ENCODE data around the gene GATAD2A. TPM values are rescaled to one million over a fixed set of nuclear protein-coding genes. Genes with fewer than 3 reads are reported as not detected.
A peak's percentile ranks its signal among the peaks of the same experiment; 100 is the strongest.

The GATAD2A gene
- total RNA-seq, 4 donors from 2014 or later = 67.8 to 99.9 (median 79.8) TPM

- no peaks in the 10 kb centered on the region for H3K9me3 ChIP-seq
- no peak for DNase-seq
- H3K36me3 ChIP-seq = no peaks in the 10 kb centered on the region
- no peak for TF ChIP-seq CTCF (IDR thresholded peaks at IDR 0.05)
- no peak for TF ChIP-seq POLR2A (IDR thresholded peaks at IDR 0.05)
- H3K4me3 ChIP-seq = no peak overlapping the region
- no peaks in the 10 kb centered on the region for H3K27me3 ChIP-seq
- peak overlapping the region in 2 of 4 donors; percentile 58 to 60 for H3K27ac ChIP-seq
- peaks cover 0 to 62% (median 2%) of the 10 kb centered on the region in 4 donors for H3K4me1 ChIP-seq
Observed at GRCh38 chr19:19381007-19381926, 24.2 kb upstream of the GATAD2A start.

GRCh38 chr19:19382118-19382517 is 23.4 kb upstream of the GATAD2A start:
- H3K27me3 ChIP-seq = no peaks in the 10 kb centered on the region
- no peaks in the 10 kb centered on the region for H3K9me3 ChIP-seq
- H3K36me3 ChIP-seq = no peaks in the 10 kb centered on the region
- peak overlapping the region in 1 of 4 donors; percentile 58 for H3K27ac ChIP-seq
- no peak overlapping the region for H3K4me3 ChIP-seq
- no peak for TF ChIP-seq CTCF (IDR thresholded peaks at IDR 0.05)
- peaks cover 0 to 70% (median 8%) of the 10 kb centered on the region in 4 donors for H3K4me1 ChIP-seq
- no peak for DNase-seq

GRCh38 chr19:19384486-19384885 is 21.0 kb upstream of the GATAD2A start:
- Histone ChIP-seq H3K9me3 (no peaks in the 10 kb centered on the region), H3K4me1 (peaks cover 0 to 62% (median 12%) of the 10 kb centered on the region in 4 donors), H3K36me3 (no peaks in the 10 kb centered on the region), H3K27ac (peak overlapping the region in 2 of 4 donors; percentile 90 to 95), H3K27me3 (no peaks in the 10 kb centered on the region), H3K4me3 (peak overlapping the region; percentile 78 to 89 (median 88))
- TF ChIP-seq CTCF (IDR thresholded peaks at IDR 0.05) (no peak), POLR2A (IDR thresholded peaks at IDR 0.05) (no peak)
- DNase-seq = no peak

GRCh38 chr19:19385131-19385895 is 20.2 kb upstream of the GATAD2A start:
- Histone ChIP-seq H3K9me3 (no peaks in the 10 kb centered on the region), H3K27ac (peak overlapping the region; percentile 86 to 95 (median 89)), H3K36me3 (no peaks in the 10 kb centered on the region), H3K27me3 (no peaks in the 10 kb centered on the region), H3K4me1 (peaks cover 0 to 57% (median 12%) of the 10 kb centered on the region in 4 donors), H3K4me3 (peak overlapping the region; percentile 78 to 89 (median 88))
- TF ChIP-seq CTCF (IDR thresholded peaks at IDR 0.05) (peak in 2 of 6 experiments; percentile 33 to 36), POLR2A (IDR thresholded peaks at IDR 0.05) (peak; percentile 51 to 60)
- peak; percentile 100 for DNase-seq

Data from Peyer's patch (tissue), 4 donors.